NCI-H748 (cell line): ENCODE data around the gene RNU1-4.
A peak's percentile ranks its signal among the peaks of the same experiment; 100 is the strongest.
"Not testable (repeated sequence)": the region's sequence is repeated elsewhere in the genome, so short reads cannot be mapped to it uniquely, and the experiment has no call there.

Experiments used
- DNase-seq: peaks from one replicate; lab custom pipeline; 2025; ENCODE audit not compliant: unreplicated experiment; lab: John Stamatoyannopoulos, UW

Gene RNU1-4

DNA sequence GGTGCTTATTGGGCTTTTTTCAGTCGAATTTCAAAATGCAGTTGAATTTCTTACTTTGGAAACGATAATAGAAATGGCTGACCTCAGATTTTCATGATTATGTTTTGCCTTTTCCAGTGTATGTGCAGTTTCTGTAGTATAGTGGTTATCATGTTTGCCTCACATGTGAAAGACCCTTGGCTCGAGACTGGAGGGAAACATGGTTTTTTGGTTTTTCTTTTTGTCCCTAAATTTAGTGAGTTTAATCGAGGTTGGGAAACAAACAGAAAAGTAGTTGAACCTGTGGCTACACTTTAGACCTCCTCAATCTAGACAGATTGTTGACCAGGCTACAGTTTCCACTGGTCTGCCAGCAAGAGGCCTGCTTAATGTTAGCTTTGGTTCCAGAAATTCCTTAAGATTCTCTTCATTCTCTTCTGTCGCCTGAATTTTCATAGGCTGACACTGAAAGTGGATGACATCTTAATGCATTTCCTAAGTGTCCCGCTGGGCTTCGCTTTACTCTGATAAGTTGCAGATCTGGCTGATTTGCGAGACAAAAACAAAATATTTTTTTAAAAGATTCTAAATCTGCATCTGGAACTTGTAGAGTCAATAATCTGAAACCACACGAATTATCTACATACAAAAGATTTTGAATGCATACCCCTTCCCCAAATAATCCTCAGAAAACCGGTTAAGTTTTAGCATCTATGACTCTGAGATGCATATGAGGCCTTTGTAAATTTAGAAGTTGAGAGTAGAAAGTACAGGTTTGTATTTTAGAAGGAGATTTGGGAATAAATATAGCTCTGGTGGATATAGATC lies 14.7 kb upstream of the RNU1-4 start:
- DNase-seq = peak; percentile 31

DNA sequence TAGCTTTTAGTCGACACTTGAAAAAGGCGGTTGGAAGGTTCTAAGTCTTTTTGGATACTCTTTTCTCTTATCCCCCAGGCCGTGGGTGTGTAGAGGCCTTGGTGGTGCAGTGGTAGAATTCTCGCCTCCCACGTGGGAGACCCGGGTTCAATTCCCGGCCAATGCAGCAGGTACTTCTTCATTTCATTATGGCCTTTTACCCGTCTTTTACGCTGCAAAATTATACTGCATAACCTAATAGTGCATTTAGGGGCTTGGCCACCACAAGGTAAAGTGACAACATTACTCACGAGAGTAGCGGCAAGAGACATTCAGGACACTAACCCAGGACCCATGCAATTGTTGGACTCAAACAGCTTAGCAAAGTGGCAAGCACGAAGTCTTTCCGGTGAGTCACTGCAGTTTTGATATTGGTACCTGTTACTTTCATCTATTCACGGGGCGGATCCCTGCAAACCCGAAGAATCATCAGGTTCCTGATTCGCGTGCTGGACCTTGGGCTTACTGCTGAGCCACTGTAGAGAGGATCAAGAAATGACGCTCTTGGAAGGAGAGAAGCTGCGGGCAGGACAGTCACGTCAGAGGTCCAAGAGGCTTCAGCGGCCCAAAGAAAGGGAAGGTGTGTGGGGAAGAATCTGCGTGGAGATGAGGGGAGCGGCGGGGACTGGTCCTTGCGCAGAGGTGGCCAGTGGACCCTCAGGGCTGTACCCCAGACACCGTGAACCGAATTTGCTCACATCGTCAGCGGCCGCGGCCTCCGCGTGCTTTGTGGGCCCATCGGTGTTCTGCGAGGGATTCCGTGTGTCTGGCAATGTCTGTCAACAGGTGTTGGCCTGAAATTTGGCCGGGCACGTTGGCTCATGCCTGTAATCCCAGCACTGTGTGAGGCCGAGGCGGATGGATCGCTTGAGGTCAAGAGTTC lies 12.9 kb upstream of the RNU1-4 start:
- DNase-seq = peak; percentile 48

DNA sequence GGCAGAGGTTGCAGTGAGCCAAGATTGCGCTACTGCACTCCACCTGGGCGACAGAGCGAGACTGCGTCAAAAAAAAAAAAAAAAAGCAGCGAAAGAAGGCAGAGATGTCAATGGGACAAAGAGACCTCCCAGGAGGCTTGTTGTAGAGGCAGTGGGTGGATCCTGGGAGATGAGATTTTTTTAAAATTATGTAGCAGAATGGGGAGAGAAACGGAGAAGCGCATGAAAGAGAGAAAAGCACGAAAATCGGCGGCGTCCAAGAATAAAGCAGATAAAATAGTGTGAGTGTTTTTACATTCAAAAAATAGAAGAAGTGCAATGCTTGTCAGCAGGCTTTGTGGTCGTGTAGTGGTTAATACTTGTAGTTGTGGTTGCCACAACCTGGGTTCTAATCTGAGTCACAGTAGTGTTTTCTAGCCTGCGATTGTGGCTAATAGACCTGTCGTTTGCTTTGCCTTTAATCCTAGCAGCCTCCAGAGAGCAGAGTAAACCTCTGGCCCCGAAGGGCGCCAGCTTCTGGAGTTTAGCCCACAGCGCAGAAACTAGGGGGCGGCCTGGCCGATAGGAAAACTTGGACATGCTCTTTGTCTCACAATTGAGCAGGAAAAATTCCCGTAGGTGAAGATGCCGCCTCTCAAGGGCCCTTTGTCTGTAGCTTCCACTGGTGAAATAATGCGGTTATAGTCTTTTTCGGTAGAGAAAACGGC lies 11.9 kb upstream of the RNU1-4 start:
- not testable (repeated sequence) for DNase-seq

DNA sequence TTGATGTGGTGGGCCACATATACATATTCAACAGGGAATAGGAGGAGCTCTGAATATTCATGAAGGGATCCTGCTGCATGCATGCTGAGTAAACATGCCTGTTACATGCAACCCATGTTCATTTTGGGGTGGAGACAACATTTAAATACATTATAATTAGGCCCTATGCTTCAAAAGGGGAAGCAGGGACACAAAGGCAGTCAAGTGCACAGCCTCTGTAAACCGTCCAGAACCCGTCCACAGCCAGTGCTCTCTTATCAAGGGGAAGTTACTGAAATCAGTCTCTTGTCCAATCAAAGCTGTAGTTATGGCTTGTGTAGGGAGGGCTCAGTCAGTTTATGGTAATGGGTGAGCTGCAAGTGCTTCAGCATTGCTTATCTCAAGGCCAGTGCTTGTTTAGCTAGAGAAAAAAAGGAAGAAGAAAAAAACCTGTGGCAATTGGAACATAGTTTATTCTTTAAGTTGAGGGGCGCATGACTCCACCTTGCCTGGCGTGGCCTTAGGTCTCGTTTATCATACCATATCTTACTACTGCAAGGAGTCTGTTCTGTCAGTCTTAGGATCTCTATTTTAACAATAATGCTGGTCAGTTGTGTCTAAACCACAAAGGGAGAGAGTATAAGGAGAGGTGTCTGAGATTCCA lies 7.9 kb upstream of the RNU1-4 start:
- not testable (repeated sequence) for DNase-seq

DNA sequence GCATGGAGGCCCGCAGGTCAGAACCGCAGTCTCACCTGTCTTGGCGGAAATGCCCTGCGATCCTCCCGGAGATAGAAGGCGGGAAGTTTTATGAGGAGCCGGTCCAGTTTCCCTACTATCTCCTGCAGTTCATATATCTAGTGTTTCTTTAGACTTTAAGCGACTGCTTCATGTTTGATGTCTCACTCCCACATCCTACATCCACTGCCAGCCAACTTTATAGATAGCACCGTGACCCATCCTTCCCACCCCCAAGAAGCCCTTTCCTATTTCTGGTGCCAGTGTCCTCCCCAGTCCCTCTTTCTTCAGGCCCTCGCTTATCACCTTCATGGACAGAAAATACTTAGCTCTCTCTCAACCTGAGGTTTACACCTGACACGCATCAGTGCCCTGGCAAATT lies 914 bp downstream of the RNU1-4 start:
- not testable (repeated sequence) for DNase-seq

DNA sequence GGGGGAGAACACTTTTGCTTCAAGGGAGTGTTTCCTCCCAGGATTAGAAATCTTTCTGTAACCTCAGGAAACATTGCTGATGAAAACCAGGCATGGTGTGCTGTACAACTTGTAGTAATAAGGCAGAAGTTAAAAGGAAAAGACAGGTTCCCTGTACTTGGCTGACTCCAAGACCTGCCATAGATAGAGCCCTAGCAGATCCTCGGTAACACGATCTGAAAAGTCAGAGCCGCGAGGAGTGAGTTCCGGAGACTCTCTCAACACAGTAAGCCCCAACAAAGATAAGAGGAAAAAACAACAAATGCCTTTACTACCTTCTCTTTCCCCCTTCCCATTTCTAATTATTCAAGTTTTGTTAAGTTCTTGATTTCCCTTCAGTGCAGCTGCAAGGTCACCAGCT lies 7.3 kb downstream of the RNU1-4 start:
- DNase-seq = not testable (repeated sequence)

DNA sequence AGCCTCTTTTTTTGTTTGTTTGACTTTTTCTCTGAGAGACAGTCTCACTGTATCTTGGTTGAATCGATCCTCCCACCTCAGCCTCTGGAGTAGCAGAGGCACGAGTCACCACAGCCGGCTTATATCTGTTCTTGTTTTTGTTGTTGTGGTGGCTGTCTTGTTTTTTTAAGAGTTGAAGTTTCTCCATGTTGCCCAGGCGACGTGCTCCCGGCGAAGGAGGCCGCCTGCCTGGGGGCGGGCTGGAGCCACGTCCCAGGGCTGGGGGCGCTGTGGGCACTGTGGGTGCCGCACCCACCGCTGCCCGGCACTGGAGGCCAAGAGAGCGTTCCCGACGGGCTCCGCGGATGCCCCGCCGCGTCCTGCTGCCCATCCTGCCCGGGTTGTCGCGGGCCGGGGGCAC lies 8.4 kb downstream of the RNU1-4 start:
- not testable (repeated sequence) for DNase-seq

DNA sequence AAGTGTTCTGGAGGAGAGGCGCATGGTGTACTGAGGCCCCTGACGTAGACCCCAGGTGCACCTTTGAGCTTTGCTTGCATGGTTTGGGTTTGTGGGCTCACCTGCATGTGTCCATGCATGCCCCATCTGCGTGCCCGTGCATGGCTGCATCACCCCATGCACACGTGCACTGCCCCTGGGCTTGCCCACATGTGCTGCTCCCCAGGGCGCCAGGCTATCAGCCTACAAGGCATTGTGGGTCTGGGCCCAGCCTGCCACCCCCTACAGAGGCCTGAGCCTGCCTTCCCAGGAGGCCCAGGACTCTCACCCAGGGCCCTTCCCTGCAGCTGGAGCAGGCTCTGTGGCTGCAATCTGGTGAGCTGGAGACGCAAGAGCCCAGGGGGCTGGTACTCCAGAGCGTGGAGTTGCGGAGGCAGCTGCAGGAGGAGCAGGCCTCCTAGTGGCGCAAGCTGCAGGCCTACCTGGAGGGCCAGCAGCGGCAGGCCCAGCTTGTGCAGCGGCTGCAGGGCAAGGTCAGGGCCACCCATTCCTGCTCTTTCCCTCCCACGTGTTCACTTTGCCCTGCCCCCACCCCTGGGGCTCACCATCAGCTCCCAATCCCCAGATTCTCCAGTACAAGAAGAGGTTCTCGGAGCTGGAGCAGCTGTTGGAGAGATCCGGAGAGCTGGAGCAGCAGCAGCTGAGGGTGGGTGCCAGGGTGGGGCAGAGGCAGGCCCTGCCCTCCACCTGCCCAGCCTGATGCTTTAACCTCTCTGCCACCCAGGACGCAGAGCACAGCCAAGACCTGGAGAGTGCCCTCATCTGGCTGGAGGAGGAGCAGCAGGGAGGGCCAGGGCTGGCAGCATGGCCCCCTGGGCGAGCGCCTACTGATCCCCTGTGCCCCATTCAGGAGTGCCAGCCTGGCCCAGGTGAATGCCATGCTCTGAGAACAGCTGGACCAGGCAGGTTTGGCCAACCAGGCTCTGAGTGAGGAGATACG lies 9.9 kb downstream of the RNU1-4 start:
- DNase-seq = not testable (repeated sequence)

DNA sequence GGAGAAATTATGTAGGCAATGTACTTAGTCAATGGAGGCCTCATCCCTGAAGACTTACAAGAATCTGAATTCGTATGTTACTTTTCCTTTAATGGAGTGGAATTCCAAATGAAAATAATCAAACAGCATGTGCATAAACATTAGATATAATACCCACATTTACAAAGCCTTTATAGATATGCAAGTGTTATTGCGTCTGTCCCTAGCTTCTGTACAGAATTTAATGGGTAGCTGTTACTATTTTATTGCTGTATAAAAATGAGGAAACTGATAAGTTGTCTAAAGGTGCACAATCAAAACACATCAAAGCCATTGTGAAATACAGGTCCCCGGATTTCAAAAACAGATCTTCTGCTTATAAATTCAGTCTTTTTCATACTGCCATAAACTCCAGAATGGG lies 12.5 kb downstream of the RNU1-4 start:
- DNase-seq = not testable (repeated sequence)

DNA sequence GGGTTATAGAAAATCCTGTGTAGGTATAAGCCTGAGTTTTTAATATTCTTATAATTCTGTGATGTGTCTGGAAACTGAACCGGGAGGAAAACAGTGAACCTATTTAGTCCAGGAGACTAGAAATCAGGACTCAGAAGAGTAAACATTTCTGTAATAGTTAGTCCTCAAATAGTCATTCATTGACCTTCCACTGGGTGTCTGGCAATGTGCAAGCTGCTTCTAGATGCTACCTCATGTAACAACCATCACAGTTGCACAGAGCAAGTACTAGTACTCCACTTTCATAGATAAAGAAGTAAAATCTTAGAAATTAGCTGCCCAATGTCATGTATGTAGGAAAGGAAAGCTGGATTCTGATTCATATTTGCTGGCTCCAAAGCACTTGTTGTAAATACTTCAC lies 15.1 kb downstream of the RNU1-4 start:
- not testable (repeated sequence) for DNase-seq

DNA sequence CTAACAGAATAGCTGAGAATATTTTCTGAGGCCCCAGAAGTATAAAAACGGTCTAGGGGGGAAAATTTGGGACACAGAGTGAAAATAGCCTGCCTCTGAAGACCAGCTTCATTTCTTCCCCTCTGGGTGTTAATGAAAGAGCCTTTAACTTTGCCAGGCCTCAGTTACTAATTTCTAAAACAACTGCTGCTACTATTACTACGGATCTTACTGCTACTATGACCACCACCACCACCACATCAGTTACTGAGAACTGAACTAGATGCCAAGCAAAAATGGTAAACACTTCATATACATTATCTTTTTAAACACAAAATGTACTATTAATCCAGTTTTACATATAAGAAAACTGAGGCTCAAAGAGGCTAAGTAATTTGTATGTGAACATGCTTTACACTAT lies 15.6 kb downstream of the RNU1-4 start:
- not testable (repeated sequence) for DNase-seq

DNA sequence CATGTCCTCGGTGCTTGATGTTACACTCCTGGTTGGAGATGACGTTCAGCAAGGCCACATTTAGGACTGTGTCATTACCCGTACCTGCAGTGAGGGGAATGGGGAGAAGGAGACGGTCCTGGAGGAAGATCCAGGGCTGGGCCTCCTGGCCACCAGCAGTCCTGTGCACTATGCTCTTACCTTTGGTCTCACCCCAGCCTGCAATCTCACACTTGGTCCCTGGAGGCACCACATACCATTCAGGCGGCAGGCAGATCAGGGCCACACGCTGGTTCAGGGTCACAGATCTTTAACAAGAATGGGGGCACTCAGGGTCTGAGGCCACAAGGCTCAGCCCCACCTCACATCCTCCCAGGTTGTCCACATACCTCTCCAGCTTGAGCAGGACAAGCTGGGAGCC lies 17.3 kb downstream of the RNU1-4 start:
- not testable (repeated sequence) for DNase-seq

DNA sequence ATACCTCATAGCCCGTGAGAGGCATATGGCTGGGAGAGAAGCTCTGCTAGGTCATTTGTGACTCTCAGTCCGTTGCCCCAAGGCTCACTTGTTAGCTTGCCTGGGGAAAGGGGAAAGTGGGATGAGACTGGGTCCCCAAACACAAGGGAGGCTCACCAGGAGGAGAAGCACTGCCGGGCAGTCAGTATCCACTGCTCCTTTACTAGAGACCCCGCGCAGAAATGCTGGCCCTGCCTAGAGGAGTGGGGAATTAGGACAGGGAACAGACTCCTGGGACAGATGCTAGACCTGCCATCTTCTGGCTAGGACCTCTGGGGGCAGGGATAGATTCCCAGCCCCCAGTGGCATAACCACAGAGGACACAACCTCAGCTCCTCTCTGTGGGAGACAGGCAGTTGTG lies 17.7 kb downstream of the RNU1-4 start:
- not testable (repeated sequence) for DNase-seq

DNA sequence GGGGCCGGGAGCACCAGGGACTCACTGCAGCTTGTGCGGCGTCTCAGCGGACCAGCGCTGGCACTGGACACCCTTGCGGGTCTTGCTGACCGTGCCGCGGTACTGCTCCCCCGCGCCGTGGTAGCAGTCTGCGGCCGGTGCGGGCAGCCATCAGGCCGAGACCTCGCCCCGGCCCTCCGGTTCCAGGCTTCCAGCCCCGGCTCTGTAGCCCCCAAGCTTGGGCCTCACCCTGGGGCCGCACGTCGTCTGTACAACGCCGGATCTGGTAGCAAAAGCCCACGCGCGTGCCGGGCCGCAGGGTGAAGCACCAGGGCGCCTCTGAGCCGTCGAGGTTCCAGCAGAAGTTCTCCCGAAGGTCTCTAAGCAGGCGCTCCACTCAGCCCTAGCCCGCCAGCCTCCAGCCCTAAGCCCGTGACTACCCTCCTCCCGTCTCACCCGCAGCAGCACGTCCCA lies 18.8 kb downstream of the RNU1-4 start:
- not testable (repeated sequence) for DNase-seq

DNA sequence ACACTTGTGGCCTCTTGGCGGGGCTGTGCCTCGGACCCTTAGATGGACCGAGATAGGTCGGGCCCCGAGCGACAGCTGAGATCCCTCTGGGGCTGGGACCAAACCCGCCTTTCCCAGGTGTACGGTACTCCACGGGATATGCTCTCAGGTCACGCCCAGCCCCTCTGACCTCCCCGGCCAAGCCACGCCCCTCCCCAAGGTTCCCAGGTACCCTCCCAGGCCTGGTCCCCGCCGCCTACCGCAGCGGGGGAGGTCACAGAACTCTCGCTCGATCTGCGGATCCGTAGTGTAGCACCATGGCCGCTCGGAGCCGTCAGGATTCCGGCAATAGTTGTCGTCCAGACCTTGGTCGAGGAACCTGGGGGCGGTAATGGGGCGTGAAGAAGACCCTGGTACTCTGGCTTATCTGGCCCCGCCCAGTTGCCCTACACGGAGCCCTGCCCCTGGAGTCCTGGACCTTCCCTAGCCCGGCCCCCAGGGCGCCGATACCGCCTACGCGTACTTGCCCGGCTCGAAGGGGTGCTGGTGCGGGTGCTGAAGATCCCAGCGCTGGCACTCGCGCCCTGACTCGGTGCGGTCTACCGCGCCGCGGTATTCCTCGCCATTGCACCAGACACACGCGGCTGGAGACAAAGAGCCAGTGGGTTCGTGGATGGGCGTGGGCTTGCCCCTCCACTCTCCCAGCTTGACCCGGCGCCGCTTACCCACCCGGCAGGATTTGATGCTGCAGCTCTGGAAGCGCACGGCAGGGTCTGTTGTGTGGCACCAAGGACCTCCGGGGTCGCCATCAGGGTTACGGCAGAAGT lies 19.5 kb downstream of the RNU1-4 start:
- not testable (repeated sequence) for DNase-seq

DNA sequence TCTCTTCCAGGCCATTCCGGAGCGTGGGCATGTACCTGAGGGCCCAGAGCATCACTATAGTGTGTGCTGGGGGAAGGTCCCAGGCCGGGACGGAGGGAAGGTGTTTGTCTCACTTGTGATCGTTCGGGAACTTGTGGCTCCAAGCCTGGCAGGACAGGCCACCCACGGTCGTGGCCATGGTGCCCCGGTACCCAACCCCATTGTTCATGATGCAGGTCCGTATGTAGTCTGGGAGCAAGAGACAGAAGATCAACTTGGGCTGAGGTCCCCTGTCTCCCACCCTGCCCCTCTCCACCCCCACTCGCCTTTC lies 20.1 kb downstream of the RNU1-4 start:
- not testable (repeated sequence) for DNase-seq

DNA sequence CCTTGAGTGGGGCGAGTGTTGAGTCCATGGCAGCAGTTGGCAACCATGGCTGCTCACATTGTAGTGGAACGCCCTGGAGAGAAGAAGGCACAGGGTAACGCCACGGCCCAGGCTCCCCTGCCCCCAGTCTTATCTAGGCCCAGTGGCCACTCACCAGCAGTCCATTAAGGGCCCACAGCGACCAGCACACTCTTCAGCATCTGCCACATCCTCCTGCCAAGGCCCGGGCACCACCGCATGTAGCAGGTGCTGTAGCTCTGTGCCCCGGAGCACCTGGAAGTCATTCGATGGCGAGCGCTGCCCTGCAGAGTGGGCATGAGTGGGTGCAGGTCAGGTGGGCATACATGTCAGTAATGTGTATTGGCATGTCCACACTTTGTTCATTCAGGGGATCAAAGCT lies 20.5 kb downstream of the RNU1-4 start:
- not testable (repeated sequence) for DNase-seq

DNA sequence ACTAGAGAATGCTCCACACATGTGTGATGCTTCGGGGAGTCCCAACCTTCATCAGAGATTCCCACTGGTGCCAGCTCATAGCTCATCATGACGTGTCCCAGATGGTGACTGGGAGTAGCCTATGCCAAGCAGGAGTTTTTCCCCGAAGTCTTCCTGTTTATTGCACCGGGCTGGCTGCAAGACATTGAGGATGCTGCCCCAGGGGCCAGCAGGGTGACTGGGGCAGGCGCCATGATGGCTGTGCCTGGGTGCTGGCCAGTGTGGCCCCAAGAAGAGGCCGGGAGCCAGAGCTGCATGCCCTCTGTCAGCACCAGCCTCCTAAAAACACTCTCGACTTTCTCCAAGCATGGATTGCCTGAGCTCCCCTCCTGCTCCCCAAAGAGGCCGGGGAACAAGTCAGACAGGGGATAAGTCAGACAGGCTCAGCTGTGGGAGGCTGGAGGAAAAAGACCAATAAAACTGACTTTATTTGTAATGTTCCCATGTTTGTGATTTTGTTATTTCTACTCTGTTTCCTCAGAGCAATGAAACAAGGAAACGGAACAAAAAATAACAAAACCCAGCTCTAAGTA lies 24.0 kb downstream of the RNU1-4 start:
- not testable (repeated sequence) for DNase-seq
